Measurements from ENCODE around the gene FPGS. TPM values are rescaled to one million over a fixed set of nuclear protein-coding genes. Genes with fewer than 3 reads are reported as not detected.

The FPGS gene
- polyA plus RNA-seq, 1 donor = 33.5 TPM

DNA sequence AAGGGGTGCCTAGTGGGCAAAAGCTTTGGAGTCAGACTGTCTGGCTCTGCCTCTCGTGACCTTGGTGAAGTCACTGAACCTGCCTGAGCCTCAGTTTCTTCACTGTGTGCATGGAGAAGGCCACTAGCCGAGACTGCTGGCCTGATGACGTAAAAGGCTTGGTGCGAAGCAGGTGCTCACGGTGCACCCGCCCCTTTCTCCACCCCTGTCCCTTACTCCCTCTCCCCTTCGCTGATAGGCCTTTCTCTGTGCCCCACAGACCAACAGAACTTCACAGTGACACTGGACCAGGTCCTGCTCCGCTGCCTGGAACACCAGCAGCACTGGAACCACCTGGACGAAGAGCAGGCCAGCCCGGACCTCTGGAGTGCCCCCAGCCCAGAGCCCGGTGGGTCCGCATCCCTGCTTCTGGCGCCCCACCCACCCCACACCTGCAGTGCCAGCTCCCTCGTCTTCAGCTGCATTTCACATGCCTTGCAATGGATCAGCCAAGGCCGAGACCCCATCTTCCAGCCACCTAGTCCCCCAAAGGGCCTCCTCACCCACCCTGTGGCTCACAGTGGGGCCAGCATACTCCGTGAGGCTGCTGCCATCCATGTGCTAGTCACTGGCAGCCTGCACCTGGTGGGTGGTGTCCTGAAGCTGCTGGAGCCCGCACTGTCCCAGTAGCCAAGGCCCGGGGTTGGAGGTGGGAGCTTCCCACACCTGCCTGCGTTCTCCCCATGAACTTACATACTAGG lies 10.4 kb downstream of the FPGS start:
- no peak for DNase-seq

DNA sequence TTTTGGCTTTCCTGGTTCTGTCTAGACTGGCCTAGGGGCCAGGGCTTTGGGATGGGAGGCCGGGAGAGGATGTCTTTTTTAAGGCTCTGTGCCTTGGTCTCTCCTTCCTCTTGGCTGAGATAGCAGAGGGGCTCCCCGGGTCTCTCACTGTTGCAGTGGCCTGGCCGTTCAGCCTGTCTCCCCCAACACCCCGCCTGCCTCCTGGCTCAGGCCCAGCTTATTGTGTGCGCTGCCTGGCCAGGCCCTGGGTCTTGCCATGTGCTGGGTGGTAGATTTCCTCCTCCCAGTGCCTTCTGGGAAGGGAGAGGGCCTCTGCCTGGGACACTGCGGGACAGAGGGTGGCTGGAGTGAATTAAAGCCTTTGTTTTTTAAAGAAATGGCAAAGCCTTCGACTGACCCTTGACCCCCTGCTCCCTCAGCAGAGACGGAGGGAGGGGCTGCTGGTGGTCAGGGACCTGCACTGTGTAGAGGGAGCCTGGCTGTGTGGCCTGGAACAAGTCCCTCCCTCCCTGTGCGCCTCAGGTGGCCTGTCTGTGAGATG lies 11.1 kb downstream of the FPGS start:
- H3K9me3 ChIP-seq (ENCODE audit: control insufficient read depth, low read depth, low read length) = no peaks in the 10 kb centered on the region
- no peak overlapping the region for H3K27ac ChIP-seq (ENCODE audit: low read length)
- H3K4me1 ChIP-seq (ENCODE audit: control insufficient read depth, insufficient read depth, low read length) = peaks cover 11% of the 10 kb centered on the region
- no peak for DNase-seq
- peaks cover 53% of the 10 kb centered on the region for H3K36me3 ChIP-seq (ENCODE audit: control insufficient read depth, insufficient read depth, low read length)
- no CpG with 5 or more reads among the region's 9 CpGs for WGBS (ENCODE audit: insufficient coverage, low lambda C conversion rate)
- no peak overlapping the region for H3K4me3 ChIP-seq (ENCODE audit: low read length)
- H3K27me3 ChIP-seq (ENCODE audit: control insufficient read depth, insufficient read depth, low read length) = no peaks in the 10 kb centered on the region

More for the DNA sequence above, 10.4 kb downstream of the FPGS start:
- Histone ChIP-seq H3K36me3 (ENCODE audit: control insufficient read depth, insufficient read depth, low read length) (peaks cover 54% of the 10 kb centered on the region), H3K27me3 (ENCODE audit: control insufficient read depth, insufficient read depth, low read length) (no peaks in the 10 kb centered on the region), H3K9me3 (ENCODE audit: control insufficient read depth, low read depth, low read length) (no peaks in the 10 kb centered on the region), H3K4me1 (ENCODE audit: control insufficient read depth, insufficient read depth, low read length) (peaks cover 11% of the 10 kb centered on the region), H3K4me3 (ENCODE audit: low read length) (no peak overlapping the region), H3K27ac (ENCODE audit: low read length) (no peak overlapping the region)
- 89% methylated on average over 3 of the region's 19 CpGs for WGBS (ENCODE audit: insufficient coverage, low lambda C conversion rate)

DNA sequence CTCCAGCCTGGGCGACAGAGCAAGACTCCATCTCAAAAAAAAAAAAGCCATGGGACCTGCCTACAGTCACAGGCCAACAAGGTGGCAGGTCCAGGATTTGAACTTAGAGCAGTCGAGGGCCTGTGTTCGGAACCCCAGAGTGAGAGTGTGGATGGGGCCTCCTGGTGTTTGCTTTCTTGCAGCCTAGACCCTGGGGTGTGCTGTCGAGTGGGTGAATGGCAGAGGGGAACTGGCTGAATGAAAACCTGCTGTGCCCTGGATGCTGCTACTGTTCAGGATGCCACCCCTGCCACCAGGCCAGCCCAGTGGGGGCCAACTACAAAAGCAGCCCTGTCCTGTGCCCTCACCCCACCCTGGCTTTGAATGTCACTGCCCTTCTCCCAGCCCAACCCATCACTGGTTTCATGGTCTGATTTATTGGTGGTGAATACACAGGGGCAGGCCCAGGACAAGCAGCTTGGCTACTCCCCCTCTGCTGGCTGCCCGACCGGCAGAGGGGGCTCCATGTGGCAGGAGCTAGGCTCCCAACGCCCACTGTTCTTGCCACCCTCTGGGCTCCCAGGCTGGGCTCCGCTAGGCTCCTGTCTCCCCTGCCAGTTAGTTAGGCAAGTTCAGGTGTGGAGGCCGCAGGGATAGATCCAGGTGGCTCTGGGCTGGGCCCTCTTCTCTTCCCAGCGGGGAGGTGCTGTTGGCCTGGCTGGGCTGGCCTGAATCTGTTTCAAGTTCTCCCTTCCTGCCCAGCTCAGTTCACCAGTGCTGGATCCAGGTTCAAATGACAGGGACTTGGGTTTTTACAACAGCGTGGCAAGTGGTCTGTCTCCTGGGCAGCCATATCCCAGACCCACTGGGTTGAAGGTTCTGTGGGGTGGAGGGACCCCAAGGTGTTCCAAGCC lies 12.2 kb downstream of the FPGS start:
- no peak for DNase-seq

DNA sequence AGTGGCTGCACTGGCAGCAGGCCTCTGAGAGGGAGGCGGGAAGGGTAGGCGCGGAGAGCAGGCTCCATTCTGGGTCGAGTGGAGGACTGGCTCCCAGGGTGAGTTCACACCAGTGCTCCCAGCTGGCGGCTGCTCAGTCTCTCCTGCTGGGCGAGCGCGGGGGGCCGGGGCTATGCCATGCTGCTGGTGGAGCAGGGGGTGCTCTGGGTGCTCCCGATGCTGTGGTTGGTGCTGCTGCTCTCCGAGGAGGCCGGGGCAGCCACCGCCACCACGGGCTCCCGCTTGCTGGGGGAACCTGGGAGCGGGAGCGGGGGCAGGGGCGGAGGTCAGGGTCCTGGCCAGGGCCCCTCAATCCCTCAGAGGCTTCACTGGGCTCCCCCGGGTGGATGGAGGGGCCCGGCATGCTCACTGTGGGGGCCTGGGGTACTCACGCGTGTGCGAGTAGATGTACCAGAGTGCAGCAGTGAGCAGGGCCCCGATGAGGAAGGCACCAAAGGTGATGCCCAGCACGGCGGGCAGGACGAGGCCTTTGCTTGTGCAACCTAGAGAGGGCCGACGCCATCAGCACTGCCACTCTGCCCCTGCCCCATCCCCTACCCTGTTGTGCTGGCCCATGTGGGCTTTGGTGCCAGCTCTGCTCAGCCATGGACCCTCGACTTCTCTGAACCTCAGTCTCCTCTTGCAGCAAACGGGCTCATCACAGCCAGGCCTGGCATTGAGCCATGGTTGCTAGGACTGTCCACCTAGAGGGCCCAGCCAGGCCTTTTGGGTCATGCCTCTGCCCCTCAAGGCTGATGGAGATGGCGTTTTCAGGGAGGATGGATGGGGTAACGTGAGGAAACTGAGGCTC lies 13.1 kb downstream of the FPGS start:
- DNase-seq = no peak
- Histone ChIP-seq H3K4me1 (ENCODE audit: control insufficient read depth, insufficient read depth, low read length) (no peaks in the 10 kb centered on the region), H3K36me3 (ENCODE audit: control insufficient read depth, insufficient read depth, low read length) (peaks cover 58% of the 10 kb centered on the region), H3K27ac (ENCODE audit: low read length) (no peak overlapping the region), H3K4me3 (ENCODE audit: low read length) (no peak overlapping the region), H3K9me3 (ENCODE audit: control insufficient read depth, low read depth, low read length) (no peaks in the 10 kb centered on the region), H3K27me3 (ENCODE audit: control insufficient read depth, insufficient read depth, low read length) (no peaks in the 10 kb centered on the region)
- no CpG with 5 or more reads among the region's 33 CpGs for WGBS (ENCODE audit: insufficient coverage, low lambda C conversion rate)

More for the DNA sequence above, 12.2 kb downstream of the FPGS start:
- peaks cover 61% of the 10 kb centered on the region for H3K36me3 ChIP-seq (ENCODE audit: control insufficient read depth, insufficient read depth, low read length)
- no peaks in the 10 kb centered on the region for H3K9me3 ChIP-seq (ENCODE audit: control insufficient read depth, low read depth, low read length)
- H3K4me3 ChIP-seq (ENCODE audit: low read length) = no peak overlapping the region
- no CpG with 5 or more reads among the region's 11 CpGs for WGBS (ENCODE audit: insufficient coverage, low lambda C conversion rate)
- H3K27ac ChIP-seq (ENCODE audit: low read length) = no peak overlapping the region
- peaks cover 4% of the 10 kb centered on the region for H3K4me1 ChIP-seq (ENCODE audit: control insufficient read depth, insufficient read depth, low read length)
- no peaks in the 10 kb centered on the region for H3K27me3 ChIP-seq (ENCODE audit: control insufficient read depth, insufficient read depth, low read length)

DNA sequence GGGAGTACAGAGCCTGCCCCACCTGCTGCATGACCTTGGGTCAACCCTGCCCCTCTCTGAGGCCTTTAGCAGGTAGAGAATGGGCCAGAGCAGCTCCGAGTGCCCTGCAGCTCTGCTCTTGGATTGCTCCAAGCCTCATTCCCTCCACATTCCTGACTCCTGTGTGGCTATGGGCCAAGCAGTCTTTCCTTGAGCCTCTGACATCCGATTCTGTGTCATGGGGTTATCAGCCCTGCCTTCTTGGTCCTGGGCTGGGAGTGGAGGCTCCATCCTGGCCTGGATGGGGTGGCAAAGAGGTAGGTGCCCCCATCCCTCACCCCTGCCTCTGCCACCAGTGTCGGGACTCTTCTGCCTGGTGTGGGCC lies 13.7 kb downstream of the FPGS start:
- peaks cover 57% of the 10 kb centered on the region for H3K36me3 ChIP-seq (ENCODE audit: control insufficient read depth, insufficient read depth, low read length)
- H3K4me1 ChIP-seq (ENCODE audit: control insufficient read depth, insufficient read depth, low read length) = no peaks in the 10 kb centered on the region
- no peak for DNase-seq
- no peaks in the 10 kb centered on the region for H3K27me3 ChIP-seq (ENCODE audit: control insufficient read depth, insufficient read depth, low read length)
- no CpG with 5 or more reads among the region's 3 CpGs for WGBS (ENCODE audit: insufficient coverage, low lambda C conversion rate)
- H3K9me3 ChIP-seq (ENCODE audit: control insufficient read depth, low read depth, low read length) = no peaks in the 10 kb centered on the region
- no peak overlapping the region for H3K27ac ChIP-seq (ENCODE audit: low read length)
- no peak overlapping the region for H3K4me3 ChIP-seq (ENCODE audit: low read length)

DNA sequence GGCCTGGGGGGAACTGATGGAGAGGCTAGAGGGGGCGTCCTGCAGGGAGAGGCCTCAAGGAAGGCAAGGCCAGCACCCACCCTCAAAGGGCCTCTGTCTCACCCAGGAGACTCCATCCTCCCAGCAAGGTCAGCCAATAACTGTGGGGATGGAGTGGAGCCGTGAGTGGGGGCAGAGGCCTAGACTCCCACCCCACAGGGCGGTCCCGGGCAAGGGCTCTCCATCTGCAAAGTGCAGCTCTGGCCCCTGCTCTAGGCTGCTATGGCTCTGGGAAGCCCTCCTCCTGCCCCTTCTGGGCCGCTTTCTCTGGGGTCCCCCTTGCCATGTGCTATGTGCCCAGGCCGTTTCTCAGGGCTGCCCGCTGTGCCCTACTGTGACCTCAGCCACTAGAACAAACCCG lies 14.0 kb downstream of the FPGS start:
- no CpG with 5 or more reads among the region's 8 CpGs for WGBS (ENCODE audit: insufficient coverage, low lambda C conversion rate)
- Histone ChIP-seq H3K27me3 (ENCODE audit: control insufficient read depth, insufficient read depth, low read length) (no peaks in the 10 kb centered on the region), H3K9me3 (ENCODE audit: control insufficient read depth, low read depth, low read length) (no peaks in the 10 kb centered on the region), H3K27ac (ENCODE audit: low read length) (no peak overlapping the region), H3K36me3 (ENCODE audit: control insufficient read depth, insufficient read depth, low read length) (peaks cover 57% of the 10 kb centered on the region), H3K4me1 (ENCODE audit: control insufficient read depth, insufficient read depth, low read length) (no peaks in the 10 kb centered on the region), H3K4me3 (ENCODE audit: low read length) (no peak overlapping the region)
- no peak for DNase-seq

DNA sequence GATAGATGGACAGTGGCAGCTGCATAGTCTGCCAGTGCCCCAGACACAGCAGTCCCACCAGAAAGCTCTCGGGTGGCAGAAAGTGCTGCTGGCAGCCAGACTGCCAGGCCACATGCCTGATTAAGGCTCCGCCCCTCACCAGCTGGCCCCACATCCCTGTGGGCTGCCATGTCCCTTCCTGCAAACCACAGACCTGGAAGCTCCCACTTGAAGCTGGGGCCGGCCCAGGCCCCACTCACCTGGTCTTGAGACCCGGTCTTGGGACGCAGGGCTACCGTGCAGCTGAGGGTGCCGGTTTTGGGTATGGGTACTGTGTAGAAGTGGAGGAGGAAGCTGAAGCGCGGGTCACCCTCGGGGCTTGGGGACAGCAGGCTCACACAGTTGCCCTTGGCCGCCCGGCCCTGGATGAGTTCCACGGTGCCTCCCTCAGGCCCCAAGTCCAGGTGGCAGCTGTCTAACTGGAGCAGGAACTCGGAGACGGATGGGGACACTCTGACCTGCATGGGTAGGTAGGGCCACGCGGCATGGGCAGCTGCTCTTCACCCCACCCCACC lies 15.3 kb downstream of the FPGS start:
- Histone ChIP-seq H3K27ac (ENCODE audit: low read length) (no peak overlapping the region), H3K27me3 (ENCODE audit: control insufficient read depth, insufficient read depth, low read length) (no peaks in the 10 kb centered on the region), H3K4me1 (ENCODE audit: control insufficient read depth, insufficient read depth, low read length) (no peaks in the 10 kb centered on the region), H3K36me3 (ENCODE audit: control insufficient read depth, insufficient read depth, low read length) (peaks cover 52% of the 10 kb centered on the region), H3K9me3 (ENCODE audit: control insufficient read depth, low read depth, low read length) (no peaks in the 10 kb centered on the region), H3K4me3 (ENCODE audit: low read length) (no peak overlapping the region)
- no peak for DNase-seq
- whole genome bisulfite sequencing (ENCODE audit: insufficient coverage, low lambda C conversion rate) = no CpG with 5 or more reads among the region's 17 CpGs

DNA sequence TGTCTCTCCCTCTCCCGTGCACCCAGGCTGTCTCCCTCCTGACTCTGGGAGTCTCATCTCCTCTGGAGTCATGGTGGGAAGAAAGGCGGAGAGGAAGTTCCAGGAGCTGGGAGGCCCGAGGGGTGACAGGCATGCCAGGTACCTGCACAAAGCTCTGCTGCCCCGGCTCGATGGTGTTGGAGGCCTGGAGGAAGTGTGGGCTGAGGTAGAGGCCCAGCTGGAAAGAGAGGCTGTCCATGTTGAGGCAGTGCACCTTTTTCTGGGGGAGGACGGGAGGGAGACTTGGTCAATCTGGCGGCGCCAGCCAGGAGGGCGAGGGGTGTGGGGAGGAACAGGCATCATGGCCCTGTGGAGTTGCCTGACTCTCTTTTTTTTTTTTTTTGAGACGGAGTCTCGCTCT lies 15.9 kb downstream of the FPGS start:
- Histone ChIP-seq H3K9me3 (ENCODE audit: control insufficient read depth, low read depth, low read length) (no peaks in the 10 kb centered on the region), H3K4me3 (ENCODE audit: low read length) (no peak overlapping the region), H3K36me3 (ENCODE audit: control insufficient read depth, insufficient read depth, low read length) (peaks cover 46% of the 10 kb centered on the region), H3K27me3 (ENCODE audit: control insufficient read depth, insufficient read depth, low read length) (no peaks in the 10 kb centered on the region), H3K4me1 (ENCODE audit: control insufficient read depth, insufficient read depth, low read length) (no peaks in the 10 kb centered on the region), H3K27ac (ENCODE audit: low read length) (no peak overlapping the region)
- DNase-seq = no peak
- no CpG with 5 or more reads among the region's 11 CpGs for WGBS (ENCODE audit: insufficient coverage, low lambda C conversion rate)

DNA sequence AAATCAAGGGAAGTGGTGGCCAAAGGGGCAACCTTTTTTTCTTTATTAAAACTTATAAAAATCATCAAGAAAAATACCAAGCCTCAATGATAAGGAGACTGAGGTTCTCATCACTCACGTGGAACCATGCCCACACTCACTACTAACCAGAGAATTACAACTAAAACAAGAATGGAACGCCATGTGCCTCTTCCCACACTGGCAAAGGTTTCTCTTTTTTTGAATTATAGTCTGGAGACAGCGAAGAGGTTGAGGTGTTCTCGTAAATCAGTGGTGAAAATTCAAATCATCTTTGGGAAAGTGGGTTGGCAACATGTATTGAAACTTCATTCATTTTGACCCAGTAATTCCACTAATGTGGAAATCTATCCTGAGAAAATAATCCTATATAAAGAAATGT lies 19.4 kb downstream of the FPGS start:
- peaks cover 19% of the 10 kb centered on the region for H3K36me3 ChIP-seq (ENCODE audit: control insufficient read depth, insufficient read depth, low read length)
- peaks cover 13% of the 10 kb centered on the region for H3K27me3 ChIP-seq (ENCODE audit: control insufficient read depth, insufficient read depth, low read length)
- no peak for DNase-seq
- H3K4me1 ChIP-seq (ENCODE audit: control insufficient read depth, insufficient read depth, low read length) = peaks cover 6% of the 10 kb centered on the region
- WGBS (ENCODE audit: insufficient coverage, low lambda C conversion rate) = no CpG with 5 or more reads among the region's 4 CpGs
- no peak overlapping the region for H3K4me3 ChIP-seq (ENCODE audit: low read length)
- H3K9me3 ChIP-seq (ENCODE audit: control insufficient read depth, low read depth, low read length) = no peaks in the 10 kb centered on the region
- no peak overlapping the region for H3K27ac ChIP-seq (ENCODE audit: low read length)

Data from large intestine (tissue), 3 donors.